ENCODE results near the gene ELAVL3. TPM values are rescaled to one million over a fixed set of nuclear protein-coding genes. Genes with fewer than 3 reads are reported as not detected.
"Not testable (repeated sequence)": the region's sequence is repeated elsewhere in the genome, so short reads cannot be mapped to it uniquely, and the experiment has no call there.

The ELAVL3 gene
- total RNA-seq, 1 donor from 2014 or later = not detected

GRCh38 chr19:11458912-11459311 is 21.9 kb downstream of the ELAVL3 start:
- not testable (repeated sequence) for DNase-seq (ENCODE audit: low read depth, low spot score)

GRCh38 chr19:11458236-11458900 is 22.5 kb downstream of the ELAVL3 start:
- DNase-seq (ENCODE audit: low read depth, low spot score) = no peak

GRCh38 chr19:11457831-11458230 is 23.0 kb downstream of the ELAVL3 start:
- DNase-seq (ENCODE audit: low read depth, low spot score) = no peak

DNA sequence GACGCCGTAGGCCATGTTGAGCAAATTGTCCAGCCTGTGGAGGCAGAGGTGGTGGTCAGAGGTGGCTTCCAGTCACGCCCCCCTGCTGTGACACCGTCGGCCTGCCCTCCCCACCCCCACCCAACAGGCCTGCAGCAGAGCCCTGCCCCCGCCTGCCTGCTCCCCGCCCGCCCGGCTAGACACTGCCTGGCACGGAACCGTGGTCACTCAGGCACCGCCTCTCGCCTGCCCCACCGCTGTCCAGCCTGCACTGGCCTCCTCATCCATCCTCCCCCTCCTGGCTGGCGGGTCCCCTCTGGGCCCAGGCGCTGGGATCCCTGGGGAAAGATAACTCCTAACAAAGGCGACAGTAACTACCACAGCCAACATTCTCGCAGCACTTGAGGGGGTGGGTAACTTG is 23.7 kb downstream of the ELAVL3 start:
- no peak for DNase-seq (ENCODE audit: low read depth, low spot score)

DNA sequence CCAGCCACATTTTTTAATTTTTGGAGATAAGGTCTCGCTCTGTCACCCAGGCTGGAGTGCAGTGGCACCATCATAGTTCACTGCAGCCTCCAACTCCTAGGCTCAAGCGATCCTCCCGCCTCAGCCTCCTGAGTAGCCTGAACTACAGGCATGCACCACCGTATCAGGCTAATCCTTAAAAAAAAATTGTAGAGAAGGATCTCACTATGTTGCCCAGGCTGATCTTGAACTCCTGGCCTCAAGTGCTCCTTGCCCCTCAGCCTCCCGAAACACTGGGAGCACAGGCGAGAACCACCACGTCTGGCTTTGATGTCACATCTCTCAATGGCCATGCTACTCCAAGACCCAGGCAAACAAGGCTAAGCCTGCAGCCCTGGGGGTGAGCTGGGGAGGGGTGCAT is 24.2 kb downstream of the ELAVL3 start:
- DNase-seq (ENCODE audit: low read depth, low spot score) = no peak

DNA sequence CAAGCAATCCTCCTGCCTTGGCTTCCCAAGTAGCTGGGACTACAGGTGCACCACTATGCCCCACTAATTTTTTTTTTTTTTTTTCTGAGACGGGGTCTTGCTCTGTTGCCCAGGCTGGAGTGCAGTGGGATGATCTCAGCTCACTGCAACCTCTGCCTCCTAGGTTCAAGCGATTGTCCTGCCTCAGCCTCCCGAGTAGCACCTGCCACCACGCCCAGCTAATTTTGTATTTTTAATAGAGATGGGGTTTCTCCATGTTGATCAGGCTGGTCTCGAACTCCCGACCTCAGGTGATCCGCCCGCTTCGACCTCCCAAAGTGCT is 25.7 kb downstream of the ELAVL3 start:
- DNase-seq (ENCODE audit: low read depth, low spot score) = not testable (repeated sequence)

DNA sequence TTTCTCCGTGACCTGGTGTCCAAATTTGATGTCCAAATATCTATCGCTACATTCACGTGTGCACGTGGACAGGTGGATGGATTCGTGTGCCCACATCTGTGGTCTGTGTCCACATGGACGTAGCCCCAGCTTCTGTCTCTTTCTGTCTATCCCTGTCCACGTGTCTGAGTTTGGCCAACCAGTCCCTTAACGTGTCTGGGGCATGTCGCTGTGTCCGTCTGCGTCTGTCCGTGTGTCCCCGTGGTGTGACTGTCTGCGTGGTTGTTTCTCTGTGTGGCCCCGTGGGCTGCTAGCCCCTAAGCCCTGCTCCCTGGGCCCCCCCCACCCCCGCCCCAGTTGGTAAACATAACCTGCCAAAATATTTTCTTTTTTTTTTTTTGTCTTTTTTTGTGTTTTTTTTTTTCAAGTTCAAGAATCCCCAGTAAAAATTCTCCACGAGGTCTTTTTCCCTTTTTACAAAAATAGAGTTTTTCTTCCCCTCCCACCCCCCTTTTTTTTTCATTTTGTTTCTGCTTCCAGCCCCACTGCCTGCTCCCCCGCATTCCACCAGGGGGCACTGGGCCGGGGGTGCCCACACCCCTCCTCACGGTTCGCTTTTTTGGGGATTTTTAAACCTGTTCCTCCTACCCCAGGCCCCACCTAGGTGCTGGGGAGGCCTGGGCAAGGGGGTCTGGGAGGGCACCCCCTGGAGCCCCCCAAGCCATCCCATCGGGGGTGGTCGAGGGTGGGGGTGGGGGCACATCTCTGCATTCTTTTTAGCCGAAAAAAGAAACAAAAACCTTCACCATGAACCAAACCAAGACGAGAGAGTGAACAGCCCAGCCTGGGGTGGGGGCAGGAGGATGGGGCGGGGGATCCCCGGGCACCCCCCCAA is 27.1 kb downstream of the ELAVL3 start:
- DNase-seq (ENCODE audit: low read depth, low spot score) = no peak

GRCh38 chr19:11452620-11453310 is 28.1 kb downstream of the ELAVL3 start:
- DNase-seq (ENCODE audit: low read depth, low spot score) = no peak

GRCh38 chr19:11451871-11452619 is 28.8 kb downstream of the ELAVL3 start:
- DNase-seq (ENCODE audit: low read depth, low spot score) = no peak

GRCh38 chr19:11451327-11451870 is 29.4 kb downstream of the ELAVL3 start:
- no peak for DNase-seq (ENCODE audit: low read depth, low spot score)

DNA sequence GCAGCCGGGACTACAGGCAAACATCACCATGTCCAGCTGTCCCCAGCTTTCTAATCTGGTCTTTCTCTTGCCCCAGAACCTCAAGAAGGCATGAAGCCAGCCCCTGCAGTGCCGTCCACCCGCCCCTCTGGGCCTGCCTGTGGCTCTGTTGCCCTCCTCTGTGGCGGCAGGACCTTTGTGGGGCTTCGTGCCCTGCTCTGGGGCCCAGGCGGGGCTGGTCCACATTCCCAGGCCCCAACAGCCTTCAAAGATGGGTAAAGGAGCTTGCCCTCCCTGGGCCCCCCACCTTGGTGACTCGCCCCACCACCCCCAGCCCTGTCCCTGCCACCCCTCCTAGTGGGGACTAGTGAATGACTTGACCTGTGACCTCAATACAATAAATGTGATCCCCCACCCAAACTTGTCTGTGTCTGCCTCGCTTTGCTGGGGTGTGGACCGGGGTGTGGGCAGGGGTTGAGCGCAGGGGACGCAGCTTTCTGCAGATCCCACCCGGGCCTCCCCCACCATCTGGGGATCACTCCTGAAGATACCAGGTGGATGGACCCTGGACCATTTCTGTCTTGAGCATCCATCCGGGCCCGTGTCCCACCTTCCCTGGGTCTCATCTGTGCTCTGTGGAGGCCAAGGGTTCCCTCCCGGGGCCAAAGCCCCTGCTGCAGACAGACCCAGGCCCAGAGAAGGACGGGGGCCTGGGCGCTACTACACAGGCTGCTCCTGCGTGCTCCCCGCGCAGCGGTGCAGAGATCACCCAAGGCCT is 30.1 kb downstream of the ELAVL3 start:
- no peak for DNase-seq (ENCODE audit: low read depth, low spot score)

DNA sequence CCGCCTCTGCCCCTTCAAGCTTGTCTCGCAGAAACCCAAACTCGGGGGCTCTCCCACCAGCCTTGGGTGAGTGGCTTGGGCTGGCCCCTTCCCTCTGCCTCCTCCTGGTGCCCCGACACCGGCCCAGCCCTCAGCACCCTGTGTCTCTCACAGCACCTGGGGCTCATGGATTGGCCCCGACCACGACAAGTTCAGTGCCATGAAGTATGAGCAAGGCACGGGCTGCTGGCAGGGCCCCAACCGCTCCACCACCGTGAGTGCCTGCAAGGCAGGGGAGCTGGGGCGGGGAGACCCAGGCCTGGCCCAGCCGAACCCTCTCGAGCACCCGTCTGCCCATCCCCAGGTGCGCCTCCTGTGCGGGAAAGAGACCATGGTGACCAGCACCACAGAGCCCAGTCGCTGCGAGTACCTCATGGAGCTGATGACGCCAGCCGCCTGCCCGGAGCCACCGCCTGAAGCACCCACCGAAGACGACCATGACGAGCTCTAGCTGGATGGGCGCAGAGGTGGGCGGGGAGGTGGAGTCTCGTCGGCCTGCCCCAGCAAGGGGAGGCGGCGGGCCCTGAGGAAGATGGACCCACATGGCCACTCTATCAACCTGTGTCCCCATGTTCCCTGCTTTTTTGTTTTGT is 31.8 kb downstream of the ELAVL3 start:
- DNase-seq (ENCODE audit: low read depth, low spot score) = no peak

DNA sequence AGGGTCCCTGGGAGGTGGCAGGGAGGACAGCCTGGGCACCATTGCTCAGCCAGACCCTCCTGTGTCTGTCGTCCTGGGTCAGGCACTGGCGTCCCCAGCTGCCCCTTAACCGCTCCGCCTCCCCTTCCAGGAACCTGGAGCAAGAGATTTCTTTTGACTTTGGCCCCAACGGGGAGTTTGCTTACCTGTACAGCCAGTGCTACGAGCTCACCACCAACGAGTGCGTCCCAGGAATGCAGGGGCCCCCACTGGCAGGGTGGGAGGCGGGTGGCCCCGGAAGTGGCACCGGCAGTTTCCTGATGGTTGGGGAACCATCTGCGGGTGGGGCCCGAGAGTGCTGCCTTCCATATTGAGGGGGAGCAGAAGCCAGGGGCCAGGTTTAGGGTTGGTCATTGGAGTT is 32.4 kb downstream of the ELAVL3 start:
- DNase-seq (ENCODE audit: low read depth, low spot score) = no peak

DNA sequence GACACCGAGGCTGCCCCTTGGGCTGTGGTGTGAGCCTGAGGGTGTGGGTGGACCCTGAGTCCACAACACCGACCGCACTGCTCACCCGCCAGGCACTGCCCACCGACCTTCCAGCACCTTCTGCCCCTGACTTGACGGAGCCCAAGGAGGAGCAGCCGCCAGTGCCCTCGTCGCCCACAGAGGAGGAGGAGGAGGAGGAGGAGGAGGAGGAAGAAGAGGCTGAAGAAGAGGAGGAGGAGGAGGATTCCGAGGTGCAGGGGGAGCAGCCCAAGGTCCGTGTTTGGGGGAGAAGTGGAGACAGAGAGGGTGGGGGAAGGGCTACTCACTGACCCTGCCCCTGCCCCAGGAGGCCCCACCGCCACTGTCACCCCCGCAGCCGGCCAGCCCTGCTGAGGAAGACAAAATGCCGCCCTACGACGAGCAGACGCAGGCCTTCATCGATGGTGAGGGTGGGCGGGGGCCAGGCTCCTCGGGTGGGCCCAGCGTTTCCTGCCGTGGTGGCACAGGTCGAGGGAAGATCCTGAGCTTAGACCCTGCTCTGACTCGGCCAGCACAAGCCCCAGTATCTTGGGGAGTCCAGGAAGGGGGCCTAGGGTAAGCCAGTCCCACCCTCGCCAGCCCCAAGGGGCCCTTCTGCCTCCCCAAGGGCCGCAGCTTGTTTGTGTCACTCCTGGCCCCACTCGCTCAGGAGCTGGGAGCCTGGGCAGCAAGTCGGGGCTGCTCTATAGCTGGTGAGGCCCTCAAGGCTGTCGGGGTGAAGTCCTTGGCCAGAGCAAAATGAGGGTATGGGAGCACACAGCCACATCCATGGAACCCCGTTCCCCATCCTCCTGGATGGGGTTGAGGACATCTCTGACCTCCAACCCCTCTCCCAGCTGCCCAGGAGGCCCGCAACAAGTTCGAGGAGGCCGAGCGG is 33.2 kb downstream of the ELAVL3 start:
- no peak for DNase-seq (ENCODE audit: low read depth, low spot score)

GRCh38 chr19:11446652-11447301 is 34.1 kb downstream of the ELAVL3 start:
- DNase-seq (ENCODE audit: low read depth, low spot score) = no peak

- DNase-seq (ENCODE audit: low read depth, low spot score) = no peak
These were observed 34.6 kb downstream of the ELAVL3 start for GRCh38 chr19:11446271-11446651.

DNA sequence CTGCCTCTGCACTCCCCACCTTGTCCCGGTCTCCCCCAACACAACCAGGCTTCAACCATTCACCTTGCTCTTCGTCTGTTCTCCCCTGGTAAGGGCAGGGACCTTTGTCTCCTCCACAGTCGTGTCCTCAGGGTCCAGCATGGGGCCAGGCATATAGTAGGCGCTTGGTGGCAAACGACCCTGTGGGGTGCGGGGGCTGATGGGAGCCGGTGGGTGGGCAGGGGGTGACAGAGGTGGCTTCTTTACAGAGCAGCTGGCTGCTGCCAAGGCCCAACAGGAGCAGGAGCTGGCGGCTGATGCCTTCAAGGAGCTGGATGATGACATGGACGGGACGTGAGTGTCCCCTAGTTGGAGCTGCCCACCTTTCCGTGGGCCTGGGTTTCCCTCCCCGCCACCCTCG is 35.7 kb downstream of the ELAVL3 start:
- no peak for DNase-seq (ENCODE audit: low read depth, low spot score)

GRCh38 chr19:11444059-11444458 is 36.8 kb downstream of the ELAVL3 start:
- no peak for DNase-seq (ENCODE audit: low read depth, low spot score)

DNA sequence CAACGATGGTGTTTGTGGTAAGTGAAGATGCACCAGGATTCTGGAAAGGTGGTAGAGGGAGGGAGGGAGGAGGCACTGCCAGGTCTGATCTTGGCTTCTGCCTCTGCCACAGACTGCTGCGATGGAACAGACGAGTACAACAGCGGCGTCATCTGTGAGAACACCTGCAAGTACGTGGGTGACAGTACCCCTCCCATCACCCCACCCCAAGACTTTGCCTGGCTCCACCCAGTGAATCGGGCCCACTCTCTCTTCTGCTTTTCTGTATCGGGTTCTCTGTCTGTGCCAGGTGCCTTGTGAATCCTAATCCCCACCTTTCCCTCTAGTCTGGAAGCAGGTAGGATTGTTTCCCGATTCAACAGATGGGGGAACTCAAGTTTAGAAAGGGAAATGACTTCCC is 42.9 kb downstream of the ELAVL3 start:
- no peak for DNase-seq (ENCODE audit: low read depth, low spot score)

Measured in pulmonary artery endothelial cell (primary cell).